NCI-H146 treated with DMSO at 0.1 percent for 48 hours (cell line): ENCODE data around the gene SGCG.
"Not testable (repeated sequence)": the region's sequence is repeated elsewhere in the genome, so short reads cannot be mapped to it uniquely, and the experiment has no call there.

Source experiments
- DNase-seq: peaks from one replicate; lab custom pipeline; 2025; ENCODE audit not compliant: unreplicated experiment; lab: John Stamatoyannopoulos, UW

SGCG gene

GRCh38 chr13:23180711-23181110, at the start of gene SGCG:
Gene SGCG, plus strand, starts transcription at chr13:23180979. Its CDS starts 22,716 bp downstream, at chr13:23203695.
- no peak for DNase-seq

GRCh38 chr13:23134542-23134941, 46.2 kb upstream of the SGCG start:
- DNase-seq = no peak

GRCh38 chr13:23140492-23140891, 40.3 kb upstream of the SGCG start:
- DNase-seq = no peak

- DNase-seq = no peak
Observed at GRCh38 chr13:23141964-23142363, 38.8 kb upstream of the SGCG start.

GRCh38 chr13:23142607-23143006, 38.2 kb upstream of the SGCG start:
- DNase-seq = not testable (repeated sequence)

- no peak for DNase-seq
Observed at GRCh38 chr13:23144431-23144830, 36.3 kb upstream of the SGCG start.

GRCh38 chr13:23146006-23146405, 34.8 kb upstream of the SGCG start:
- DNase-seq = no peak

- no peak for DNase-seq
Observed at GRCh38 chr13:23146811-23147625, 33.8 kb upstream of the SGCG start.

GRCh38 chr13:23147827-23148226, 33.0 kb upstream of the SGCG start:
- DNase-seq = no peak

- no peak for DNase-seq
Observed at GRCh38 chr13:23157781-23158180, 23.0 kb upstream of the SGCG start.

GRCh38 chr13:23159205-23159759, 21.5 kb upstream of the SGCG start:
- no peak for DNase-seq

- no peak for DNase-seq
Observed at GRCh38 chr13:23159760-23160637, 20.8 kb upstream of the SGCG start.

GRCh38 chr13:23160638-23161480, 19.9 kb upstream of the SGCG start:
- no peak for DNase-seq

GRCh38 chr13:23161481-23161825, 19.3 kb upstream of the SGCG start:
- no peak for DNase-seq

- DNase-seq = no peak
Observed at GRCh38 chr13:23175920-23176319, 4.9 kb upstream of the SGCG start.

GRCh38 chr13:23182142-23182541, 1.4 kb downstream of the SGCG start:
- no peak for DNase-seq

GRCh38 chr13:23183292-23183691, 2.5 kb downstream of the SGCG start:
- DNase-seq = no peak

- DNase-seq = no peak
Observed at GRCh38 chr13:23185542-23185941, 4.8 kb downstream of the SGCG start.

- no peak for DNase-seq
Observed at GRCh38 chr13:23201870-23202269, 21.1 kb downstream of the SGCG start.

GRCh38 chr13:23202383-23202782, 21.6 kb downstream of the SGCG start:
- DNase-seq = no peak

- DNase-seq = no peak
Observed at GRCh38 chr13:23203516-23203915, 22.7 kb downstream of the SGCG start.
